Hepatocyte (in vitro differentiated cells): ENCODE results near the gene RASSF4.

ENCODE experiments used
- CTCF ChIP-seq: fragments of 200-600 bp; sonication (generic); IDR thresholded peaks from 2 replicates; pipeline ENCODE4 v1.5.1; 2016; ENCODE audit warnings: antibody characterized with exemption, mild to moderate bottlenecking; ENCODE audit not compliant: poor library complexity
- EZH2 ChIP-seq: fragments of 200-600 bp; sonication (generic); IDR thresholded peaks from 2 replicates; pipeline ENCODE4 v1.6.1; 2016; ENCODE audit warnings: antibody characterized with exemption, mild to moderate bottlenecking, borderline replicate concordance

GRCh38 chr10:44977287-44978212, 17.9 kb downstream of the RASSF4 start:
- TF ChIP-seq EZH2 (no peak), CTCF (no peak)
